ENCODE results near the gene PDE4B. TPM values are rescaled to one million over a fixed set of nuclear protein-coding genes. Genes with fewer than 3 reads are reported as not detected.

Gene PDE4B
- total and polyA plus RNA-seq, 10 of the 15 experiments (the other 5 are each of a cell fraction or from before 2014, with no cell fraction given): 3.0 to 13.2 (median 5.7) TPM

DNA sequence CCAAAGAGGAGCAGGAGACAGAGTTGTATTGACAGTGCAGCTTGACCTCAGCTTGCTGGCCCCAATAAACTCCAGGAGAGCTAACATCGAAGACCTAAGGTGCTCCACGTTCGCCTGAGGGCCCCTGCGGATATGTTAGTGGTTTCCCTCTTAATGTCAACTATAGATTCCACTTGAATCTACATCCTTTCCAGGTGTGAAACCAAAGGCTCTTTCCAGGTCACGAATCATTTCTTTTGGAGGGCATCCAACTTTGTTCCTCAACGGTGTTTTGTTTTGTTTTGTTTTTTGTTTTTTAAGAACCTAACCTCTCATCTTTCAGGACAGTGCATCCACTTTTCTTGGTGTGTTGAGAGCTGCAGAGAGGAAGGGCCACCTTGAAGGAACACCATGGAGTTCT lies 473.7 kb downstream of the PDE4B start:
- FAIRE-seq: no peak
- TF ChIP-seq ETV6 (conservative IDR thresholded peaks at IDR 0.05 in 1 of 2, IDR thresholded peaks at IDR 0.05 in 1 of 2; ENCODE audit: borderline replicate concordance in 1 of 2, low read depth in 1 of 2) (no peak), TCF12 (IDR thresholded peaks at IDR 0.05; ENCODE audit: low read depth, low read length) (no peak), RB1 (IDR thresholded peaks at IDR 0.05; ENCODE audit: borderline replicate concordance) (no peak), MEF2B (IDR thresholded peaks at IDR 0.05; ENCODE audit: partially characterized antibody, poor library complexity, severe bottlenecking) (no peak), CEBPB (IDR thresholded peaks at IDR 0.05; ENCODE audit: borderline replicate concordance in 1 of 2, low read depth in 2 of 2, low read length in 2 of 2) (no peak), ZNF622 (IDR thresholded peaks at IDR 0.05) (no peak), RCOR1 (conservative IDR thresholded peaks at IDR 0.05; ENCODE audit: low read depth, low read length) (no peak), TBL1XR1 (IDR thresholded peaks at IDR 0.05; ENCODE audit: low read depth, low read length) (no peak)
- TF ChIP-seq, protein P1, sequence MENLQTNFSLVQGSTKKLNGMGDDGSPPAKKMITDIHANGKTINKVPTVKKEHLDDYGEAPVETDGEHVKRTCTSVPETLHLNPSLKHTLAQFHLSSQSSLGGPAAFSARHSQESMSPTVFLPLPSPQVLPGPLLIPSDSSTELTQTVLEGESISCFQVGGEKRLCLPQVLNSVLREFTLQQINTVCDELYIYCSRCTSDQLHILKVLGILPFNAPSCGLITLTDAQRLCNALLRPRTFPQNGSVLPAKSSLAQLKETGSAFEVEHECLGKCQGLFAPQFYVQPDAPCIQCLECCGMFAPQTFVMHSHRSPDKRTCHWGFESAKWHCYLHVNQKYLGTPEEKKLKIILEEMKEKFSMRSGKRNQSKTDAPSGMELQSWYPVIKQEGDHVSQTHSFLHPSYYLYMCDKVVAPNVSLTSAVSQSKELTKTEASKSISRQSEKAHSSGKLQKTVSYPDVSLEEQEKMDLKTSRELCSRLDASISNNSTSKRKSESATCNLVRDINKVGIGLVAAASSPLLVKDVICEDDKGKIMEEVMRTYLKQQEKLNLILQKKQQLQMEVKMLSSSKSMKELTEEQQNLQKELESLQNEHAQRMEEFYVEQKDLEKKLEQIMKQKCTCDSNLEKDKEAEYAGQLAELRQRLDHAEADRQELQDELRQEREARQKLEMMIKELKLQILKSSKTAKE (IDR thresholded peaks at IDR 0.05; ENCODE audit: low read depth, poor library complexity, severe bottlenecking): no peak
- TF ChIP-seq, protein P2, sequence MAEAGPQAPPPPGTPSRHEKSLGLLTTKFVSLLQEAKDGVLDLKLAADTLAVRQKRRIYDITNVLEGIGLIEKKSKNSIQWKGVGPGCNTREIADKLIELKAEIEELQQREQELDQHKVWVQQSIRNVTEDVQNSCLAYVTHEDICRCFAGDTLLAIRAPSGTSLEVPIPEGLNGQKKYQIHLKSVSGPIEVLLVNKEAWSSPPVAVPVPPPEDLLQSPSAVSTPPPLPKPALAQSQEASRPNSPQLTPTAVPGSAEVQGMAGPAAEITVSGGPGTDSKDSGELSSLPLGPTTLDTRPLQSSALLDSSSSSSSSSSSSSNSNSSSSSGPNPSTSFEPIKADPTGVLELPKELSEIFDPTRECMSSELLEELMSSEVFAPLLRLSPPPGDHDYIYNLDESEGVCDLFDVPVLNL (IDR thresholded peaks at IDR 0.05; ENCODE audit: low read depth, low read length): no peak
- TF ChIP-seq, protein P3, sequence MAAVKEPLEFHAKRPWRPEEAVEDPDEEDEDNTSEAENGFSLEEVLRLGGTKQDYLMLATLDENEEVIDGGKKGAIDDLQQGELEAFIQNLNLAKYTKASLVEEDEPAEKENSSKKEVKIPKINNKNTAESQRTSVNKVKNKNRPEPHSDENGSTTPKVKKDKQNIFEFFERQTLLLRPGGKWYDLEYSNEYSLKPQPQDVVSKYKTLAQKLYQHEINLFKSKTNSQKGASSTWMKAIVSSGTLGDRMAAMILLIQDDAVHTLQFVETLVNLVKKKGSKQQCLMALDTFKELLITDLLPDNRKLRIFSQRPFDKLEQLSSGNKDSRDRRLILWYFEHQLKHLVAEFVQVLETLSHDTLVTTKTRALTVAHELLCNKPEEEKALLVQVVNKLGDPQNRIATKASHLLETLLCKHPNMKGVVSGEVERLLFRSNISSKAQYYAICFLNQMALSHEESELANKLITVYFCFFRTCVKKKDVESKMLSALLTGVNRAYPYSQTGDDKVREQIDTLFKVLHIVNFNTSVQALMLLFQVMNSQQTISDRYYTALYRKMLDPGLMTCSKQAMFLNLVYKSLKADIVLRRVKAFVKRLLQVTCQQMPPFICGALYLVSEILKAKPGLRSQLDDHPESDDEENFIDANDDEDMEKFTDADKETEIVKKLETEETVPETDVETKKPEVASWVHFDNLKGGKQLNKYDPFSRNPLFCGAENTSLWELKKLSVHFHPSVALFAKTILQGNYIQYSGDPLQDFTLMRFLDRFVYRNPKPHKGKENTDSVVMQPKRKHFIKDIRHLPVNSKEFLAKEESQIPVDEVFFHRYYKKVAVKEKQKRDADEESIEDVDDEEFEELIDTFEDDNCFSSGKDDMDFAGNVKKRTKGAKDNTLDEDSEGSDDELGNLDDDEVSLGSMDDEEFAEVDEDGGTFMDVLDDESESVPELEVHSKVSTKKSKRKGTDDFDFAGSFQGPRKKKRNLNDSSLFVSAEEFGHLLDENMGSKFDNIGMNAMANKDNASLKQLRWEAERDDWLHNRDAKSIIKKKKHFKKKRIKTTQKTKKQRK (IDR thresholded peaks at IDR 0.05; ENCODE audit: low read depth, low read length): no peak
- TF ChIP-seq, protein P4, sequence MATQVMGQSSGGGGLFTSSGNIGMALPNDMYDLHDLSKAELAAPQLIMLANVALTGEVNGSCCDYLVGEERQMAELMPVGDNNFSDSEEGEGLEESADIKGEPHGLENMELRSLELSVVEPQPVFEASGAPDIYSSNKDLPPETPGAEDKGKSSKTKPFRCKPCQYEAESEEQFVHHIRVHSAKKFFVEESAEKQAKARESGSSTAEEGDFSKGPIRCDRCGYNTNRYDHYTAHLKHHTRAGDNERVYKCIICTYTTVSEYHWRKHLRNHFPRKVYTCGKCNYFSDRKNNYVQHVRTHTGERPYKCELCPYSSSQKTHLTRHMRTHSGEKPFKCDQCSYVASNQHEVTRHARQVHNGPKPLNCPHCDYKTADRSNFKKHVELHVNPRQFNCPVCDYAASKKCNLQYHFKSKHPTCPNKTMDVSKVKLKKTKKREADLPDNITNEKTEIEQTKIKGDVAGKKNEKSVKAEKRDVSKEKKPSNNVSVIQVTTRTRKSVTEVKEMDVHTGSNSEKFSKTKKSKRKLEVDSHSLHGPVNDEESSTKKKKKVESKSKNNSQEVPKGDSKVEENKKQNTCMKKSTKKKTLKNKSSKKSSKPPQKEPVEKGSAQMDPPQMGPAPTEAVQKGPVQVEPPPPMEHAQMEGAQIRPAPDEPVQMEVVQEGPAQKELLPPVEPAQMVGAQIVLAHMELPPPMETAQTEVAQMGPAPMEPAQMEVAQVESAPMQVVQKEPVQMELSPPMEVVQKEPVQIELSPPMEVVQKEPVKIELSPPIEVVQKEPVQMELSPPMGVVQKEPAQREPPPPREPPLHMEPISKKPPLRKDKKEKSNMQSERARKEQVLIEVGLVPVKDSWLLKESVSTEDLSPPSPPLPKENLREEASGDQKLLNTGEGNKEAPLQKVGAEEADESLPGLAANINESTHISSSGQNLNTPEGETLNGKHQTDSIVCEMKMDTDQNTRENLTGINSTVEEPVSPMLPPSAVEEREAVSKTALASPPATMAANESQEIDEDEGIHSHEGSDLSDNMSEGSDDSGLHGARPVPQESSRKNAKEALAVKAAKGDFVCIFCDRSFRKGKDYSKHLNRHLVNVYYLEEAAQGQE (IDR thresholded peaks at IDR 0.05; ENCODE audit: low read depth, low read length): no peak

More for the DNA sequence above, 473.7 kb downstream of the PDE4B start:
- SMC1A ChIA-PET (ENCODE audit: uncharacterized antibody, unreplicated experiment): no interaction called here
- Histone ChIP-seq H2AFZ (ENCODE audit: control insufficient read depth, low read depth, low read length) (no peak overlapping the region), H3K27ac (ENCODE audit: control insufficient read depth, insufficient read depth) (no peak overlapping the region), H3K4me1 (ENCODE audit: control insufficient read depth, insufficient read depth, low read length) (no peaks in the 10 kb centered on the region), H3K4me3 (no peak overlapping the region), H3K79me2 (ENCODE audit: control insufficient read depth, insufficient read depth, low read length) (no peaks in the 10 kb centered on the region), H3K9ac (ENCODE audit: control insufficient read depth, insufficient read depth, low read length) (no peak overlapping the region), H3K9me3 (replicated peaks; ENCODE audit: control insufficient read depth, insufficient read depth, low read length) (no peaks in the 10 kb centered on the region), H3K36me3 (ENCODE audit: control insufficient read depth in 2 of 2, insufficient read depth in 2 of 2, low read length in 1 of 2) (no peaks in the 10 kb centered on the region), H4K20me1 (ENCODE audit: control insufficient read depth, insufficient read depth) (no peaks in the 10 kb centered on the region), H3K27me3 (replicated peaks in 1 of 2; ENCODE audit: control insufficient read depth in 2 of 2, insufficient read depth in 2 of 2, low read length in 1 of 2) (no peaks in the 10 kb centered on the region), H3K4me2 (ENCODE audit: control insufficient read depth, insufficient read depth) (no peak overlapping the region)
- no TSS peak for BruUV-seq (replicated peaks)
- POLR2A ChIA-PET: no interaction called here
- in situ Hi-C loops (cut with MboI) (loop anchor here (25.0 kb wide), 1 partner anchor 671 kb away; no protein-coding TSS in a partner anchor), intact Hi-C loops (cut with micrococcal nuclease; ENCODE audit: unreplicated experiment) (no loop called here)
- no peak for ATAC-seq
- RAD21 ChIA-PET (ENCODE audit: unreplicated experiment): interaction anchor here (1.8 kb wide), 1 partner anchor 178 kb away, joined by 5 read pairs; no protein-coding TSS in a partner anchor
- CTCF ChIA-PET: interaction anchor here (2.2 to 6.1 kb wide), 2 partner anchors 10 to 179 kb away, joined by 13 to 41 read pairs; no protein-coding TSS in a partner anchor
- DNase-seq (ENCODE audit: low read depth, low spot score): no peak
- 93% methylated on average over 6 of the region's 6 CpGs for WGBS (ENCODE audit: insufficient coverage, insufficient replicate concordance, low lambda C conversion rate, missing lambda C conversion rate)

All from GM12878 (cell line).